HUES48 (cell line): ENCODE results near the gene FLNC.

ENCODE experiments used
- H3K27ac ChIP-seq: one replicate; pipeline ENCODE4 v1.7.0; 2013; ENCODE audit warnings: low read depth, low read length, inconsistent platforms
- H3K27me3 ChIP-seq: 2 replicates; pipeline ENCODE4 v1.6.1; 2013; ENCODE audit warnings: mild to moderate bottlenecking, low read length; ENCODE audit not compliant: control insufficient read depth, insufficient read depth
- H3K36me3 ChIP-seq: 2 replicates; pipeline ENCODE4 v1.6.1; 2013; ENCODE audit warnings: low read length; ENCODE audit not compliant: control insufficient read depth, insufficient read depth
- H3K4me1 ChIP-seq: 2 replicates; pipeline ENCODE4 v1.6.1; 2013; ENCODE audit warnings: mild to moderate bottlenecking, low read length; ENCODE audit not compliant: control insufficient read depth, insufficient read depth
- H3K4me3 ChIP-seq: 2 replicates; pipeline ENCODE4 v1.5.1; 2013; ENCODE audit warnings: mild to moderate bottlenecking, low read depth, low read length
- H3K9ac ChIP-seq: 2 replicates; pipeline ENCODE4 v1.6.1; 2013; ENCODE audit warnings: mild to moderate bottlenecking, low read depth, low read length, moderate library complexity
- H3K9me3 ChIP-seq: 2 replicates; pipeline ENCODE4 v1.6.1; 2013; ENCODE audit warnings: low read length; ENCODE audit not compliant: control insufficient read depth, insufficient read depth

The FLNC gene

GRCh38 chr7:128890306-128891109, 60.3 kb downstream of the FLNC start:
- peaks cover 6% of the 10 kb centered on the region for H3K27me3 ChIP-seq
- H3K4me3 ChIP-seq: peak overlapping the region; percentile 63
- H3K9me3 ChIP-seq: no peaks in the 10 kb centered on the region
- H3K27ac ChIP-seq: no peak overlapping the region
- H3K4me1 ChIP-seq: peaks cover 22% of the 10 kb centered on the region; the same call in 1 of the 2 replicates
- H3K9ac ChIP-seq: no peak overlapping the region
- H3K36me3 ChIP-seq: no peaks in the 10 kb centered on the region

- H3K9ac ChIP-seq: no peak overlapping the region
- H3K4me1 ChIP-seq: peaks cover 22% of the 10 kb centered on the region; the same call in 1 of the 2 replicates
- H3K36me3 ChIP-seq: no peaks in the 10 kb centered on the region
- peak overlapping the region; percentile 63 for H3K4me3 ChIP-seq
- H3K9me3 ChIP-seq: no peaks in the 10 kb centered on the region
- H3K27ac ChIP-seq: no peak overlapping the region
- H3K27me3 ChIP-seq: peaks cover 6% of the 10 kb centered on the region
These were observed 61.1 kb downstream of the FLNC start for GRCh38 chr7:128891110-128891941.

GRCh38 chr7:128891942-128892269, 61.7 kb downstream of the FLNC start:
- H3K9ac ChIP-seq: no peak overlapping the region
- H3K4me1 ChIP-seq: peaks cover 22% of the 10 kb centered on the region; the same call in 1 of the 2 replicates
- H3K9me3 ChIP-seq: no peaks in the 10 kb centered on the region
- H3K36me3 ChIP-seq: no peaks in the 10 kb centered on the region
- H3K27ac ChIP-seq: no peak overlapping the region
- peaks cover 6% of the 10 kb centered on the region for H3K27me3 ChIP-seq
- H3K4me3 ChIP-seq: no peak overlapping the region

- Histone ChIP-seq H3K9ac (no peak overlapping the region), H3K9me3 (no peaks in the 10 kb centered on the region), H3K4me1 (peaks cover 22% of the 10 kb centered on the region; the same call in 1 of the 2 replicates), H3K36me3 (no peaks in the 10 kb centered on the region), H3K27me3 (peaks cover 6% of the 10 kb centered on the region), H3K4me3 (no peak overlapping the region), H3K27ac (no peak overlapping the region)
These were observed 62.5 kb downstream of the FLNC start for GRCh38 chr7:128892521-128893250.

GRCh38 chr7:128893251-128894100, 63.3 kb downstream of the FLNC start:
- Histone ChIP-seq H3K4me3 (no peak overlapping the region), H3K9me3 (no peaks in the 10 kb centered on the region), H3K9ac (no peak overlapping the region), H3K4me1 (peaks cover 17% of the 10 kb centered on the region; the same call in 1 of the 2 replicates), H3K27me3 (peaks cover 6% of the 10 kb centered on the region), H3K36me3 (no peaks in the 10 kb centered on the region), H3K27ac (no peak overlapping the region)

GRCh38 chr7:128894101-128894440, 63.9 kb downstream of the FLNC start:
- Histone ChIP-seq H3K4me1 (0 out of 2 replicates have a peak, but pooled peaks cover 13% of the 10 kb centered on the region), H3K9me3 (no peaks in the 10 kb centered on the region), H3K36me3 (no peaks in the 10 kb centered on the region), H3K4me3 (no peak overlapping the region), H3K27ac (no peak overlapping the region), H3K9ac (no peak overlapping the region), H3K27me3 (peaks cover 6% of the 10 kb centered on the region)

GRCh38 chr7:128895320-128895719, 65.1 kb downstream of the FLNC start:
- Histone ChIP-seq H3K9ac (no peak overlapping the region), H3K4me1 (0 out of 2 replicates have a peak, but pooled peaks cover 4% of the 10 kb centered on the region), H3K4me3 (no peak overlapping the region), H3K36me3 (no peaks in the 10 kb centered on the region), H3K27ac (no peak overlapping the region), H3K9me3 (no peaks in the 10 kb centered on the region; the same call in 1 of the 2 replicates), H3K27me3 (peaks cover 6% of the 10 kb centered on the region)

- Histone ChIP-seq H3K27ac (no peak overlapping the region), H3K36me3 (no peaks in the 10 kb centered on the region), H3K9ac (no peak overlapping the region), H3K27me3 (no peaks in the 10 kb centered on the region), H3K4me1 (no peaks in the 10 kb centered on the region), H3K4me3 (no peak overlapping the region), H3K9me3 (no peaks in the 10 kb centered on the region; the same call in 1 of the 2 replicates)
These were observed 69.2 kb downstream of the FLNC start for GRCh38 chr7:128899392-128899791.

- H3K27me3 ChIP-seq: no peaks in the 10 kb centered on the region
- H3K27ac ChIP-seq: no peak overlapping the region
- H3K4me1 ChIP-seq: no peaks in the 10 kb centered on the region
- no peak overlapping the region for H3K4me3 ChIP-seq
- H3K9me3 ChIP-seq: no peaks in the 10 kb centered on the region; the same call in 1 of the 2 replicates
- H3K36me3 ChIP-seq: no peaks in the 10 kb centered on the region
- H3K9ac ChIP-seq: no peak overlapping the region
These were observed 70.0 kb downstream of the FLNC start for GRCh38 chr7:128900237-128900636.
